IPS DF 19.7 (cell line): ENCODE data around the gene INHA.

Experiments used
- DNase-seq: peaks from one replicate; pipeline ENCODE4 v3.0.0-alpha.2; 2013; ENCODE audit warnings: low read depth, low spot score

The INHA gene

GRCh38 chr2:219611306-219611705 is 39.2 kb downstream of the INHA start:
- no peak for DNase-seq

GRCh38 chr2:219611866-219612576 is 39.9 kb downstream of the INHA start:
- DNase-seq: no peak

- no peak for DNase-seq
These were observed 40.6 kb downstream of the INHA start for GRCh38 chr2:219612577-219613286.

- no peak for DNase-seq
These were observed 41.5 kb downstream of the INHA start for GRCh38 chr2:219613461-219614070.

DNA sequence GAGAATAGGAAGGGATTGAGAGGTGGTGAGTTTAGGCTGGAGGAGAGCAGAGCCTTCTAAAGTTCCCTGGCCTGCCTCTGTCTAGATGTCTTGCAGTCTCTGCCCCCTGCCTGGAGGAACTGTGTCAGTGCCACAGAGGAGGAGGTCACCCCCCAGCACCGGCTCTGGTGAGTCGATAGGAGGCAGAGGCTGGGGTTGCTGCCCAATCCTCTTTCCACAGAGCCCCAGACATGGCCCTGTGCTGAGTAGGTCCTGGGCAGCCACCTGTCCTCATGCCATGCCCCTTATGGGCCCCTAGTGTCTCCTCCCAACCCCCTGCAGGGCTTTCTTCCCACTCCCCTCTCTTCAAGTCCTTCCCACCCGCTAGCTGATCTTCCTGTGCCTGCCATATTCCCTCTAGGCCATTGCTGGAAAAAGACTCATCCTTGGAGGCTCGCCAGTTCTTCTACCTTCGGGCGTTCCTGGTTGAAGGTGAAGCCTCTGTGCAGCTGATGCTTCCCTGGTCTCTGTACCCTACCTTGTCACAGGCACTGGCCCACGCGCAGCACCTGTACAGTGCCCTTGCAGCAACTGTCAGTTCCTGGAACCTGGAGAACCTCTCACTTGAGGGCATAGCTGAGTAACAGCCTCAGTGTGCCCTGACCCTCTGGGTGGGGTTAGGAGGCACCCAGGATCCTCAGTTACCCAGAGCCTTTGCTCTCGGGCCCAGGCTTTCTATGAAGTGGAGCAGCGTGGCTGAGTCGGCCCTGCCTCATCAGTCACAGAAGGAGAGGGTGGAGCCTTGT is 42.2 kb downstream of the INHA start:
- no peak for DNase-seq

DNA sequence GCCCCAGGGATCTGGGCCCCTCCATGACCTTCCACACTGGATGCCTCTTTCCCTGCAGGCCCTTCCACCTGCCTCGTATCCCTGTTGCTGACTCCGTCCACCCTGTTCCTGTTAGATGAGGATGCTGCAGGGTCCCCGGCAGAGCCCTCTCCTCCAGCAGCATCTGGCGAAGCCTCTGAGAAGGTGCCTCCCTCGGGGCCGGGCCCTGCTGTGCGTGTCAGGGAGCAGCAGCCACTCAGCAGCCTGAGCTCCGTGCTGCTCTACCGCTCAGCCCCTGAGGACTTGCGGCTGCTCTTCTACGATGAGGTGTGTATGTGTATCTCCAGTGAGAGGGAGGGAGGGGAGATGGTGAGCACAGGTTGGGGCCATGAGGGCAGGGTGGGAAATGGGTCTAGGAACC is 42.9 kb downstream of the INHA start:
- no peak for DNase-seq

GRCh38 chr2:219615894-219616293 is 43.8 kb downstream of the INHA start:
- no peak for DNase-seq

GRCh38 chr2:219616550-219616949 is 44.4 kb downstream of the INHA start:
- DNase-seq: no peak

GRCh38 chr2:219618733-219619122 is 46.6 kb downstream of the INHA start:
- DNase-seq: no peak

DNA sequence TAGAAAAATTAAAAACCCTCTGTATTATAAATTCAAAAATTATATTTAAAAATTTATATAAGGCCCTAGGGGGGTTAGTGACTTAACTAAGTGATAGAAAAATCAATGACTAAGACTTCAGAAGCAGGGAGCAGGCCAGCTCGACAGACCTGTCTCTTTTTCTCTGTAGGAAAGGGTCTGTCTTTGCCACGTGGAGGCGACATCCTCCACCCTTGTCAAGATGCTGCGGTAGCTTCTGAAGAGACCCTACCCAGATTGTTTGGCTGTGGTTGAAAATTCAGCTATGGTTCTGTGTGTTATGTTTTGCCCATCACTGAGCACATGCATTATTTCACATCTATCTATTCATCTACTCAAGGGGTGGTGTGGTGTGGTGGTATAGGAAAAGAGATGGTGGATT is 47.1 kb downstream of the INHA start:
- no peak for DNase-seq

GRCh38 chr2:219620546-219620945 is 48.4 kb downstream of the INHA start:
- no peak for DNase-seq

DNA sequence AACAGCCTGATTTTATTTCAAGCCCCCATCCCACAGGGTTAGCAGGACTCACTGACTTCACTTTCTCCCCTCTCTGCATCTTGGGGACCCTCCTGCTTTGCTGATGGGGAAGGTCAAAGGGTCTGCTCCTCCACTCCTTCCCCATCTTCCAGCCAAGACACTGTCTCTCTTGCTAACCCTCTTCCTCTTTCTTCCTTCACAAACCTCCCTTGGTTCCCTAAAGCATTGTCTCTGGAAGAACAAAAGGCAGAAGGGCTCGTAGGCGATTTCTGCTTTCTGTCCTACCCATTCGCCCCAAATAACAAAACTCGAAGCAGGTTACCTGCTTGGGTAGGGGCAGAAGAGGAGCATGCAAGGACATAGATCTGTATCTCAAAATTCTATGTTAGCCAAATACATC is 49.8 kb downstream of the INHA start:
- no peak for DNase-seq

GRCh38 chr2:219622472-219622871 is 50.4 kb downstream of the INHA start:
- no peak for DNase-seq

GRCh38 chr2:219624565-219624964 is 52.5 kb downstream of the INHA start:
- no peak for DNase-seq

DNA sequence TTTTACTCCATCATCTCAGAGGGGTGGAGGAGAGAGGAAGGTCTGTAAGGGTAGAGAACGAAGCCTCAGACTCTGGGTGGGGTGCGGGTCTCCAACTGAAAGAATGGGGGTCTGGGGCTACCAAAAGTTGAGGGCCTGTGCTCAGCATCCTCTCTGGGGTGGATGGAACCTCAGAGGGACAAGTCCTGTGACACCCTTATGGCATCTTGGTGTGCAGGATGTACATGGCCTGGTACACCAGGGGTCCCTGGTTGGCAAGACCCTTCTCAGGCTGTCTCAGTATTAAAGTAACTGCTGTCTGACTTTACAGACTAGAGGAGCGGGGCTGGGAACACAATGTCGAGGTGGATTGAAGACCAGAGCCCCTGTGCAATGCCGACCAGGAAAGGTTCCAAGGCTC is 53.1 kb downstream of the INHA start:
- no peak for DNase-seq
